ENCODE measurements around the gene PTPN2. TPM values are rescaled to one million over a fixed set of nuclear protein-coding genes. Genes with fewer than 3 reads are reported as not detected.

Gene PTPN2
- total RNA-seq, 1 donor = 29.4 TPM

- H3K4me3 ChIP-seq (ENCODE audit: low read depth, low read length) = no peak overlapping the region
- no peak for DNase-seq (ENCODE audit: low read depth)
- no peak for TF ChIP-seq CTCF (IDR thresholded peaks at IDR 0.05; ENCODE audit: insufficient read depth, low read length)
Observed at GRCh38 chr18:12802538-12802937, 81.5 kb downstream of the PTPN2 start.

GRCh38 chr18:12796448-12796847 lies 87.6 kb downstream of the PTPN2 start:
- H3K4me3 ChIP-seq (ENCODE audit: low read depth, low read length) = no peak overlapping the region

GRCh38 chr18:12791610-12792009 lies 92.4 kb downstream of the PTPN2 start:
- H3K4me3 ChIP-seq (ENCODE audit: low read depth, low read length) = no peak overlapping the region
- DNase-seq (ENCODE audit: low read depth) = no peak
- no peak for TF ChIP-seq CTCF (IDR thresholded peaks at IDR 0.05; ENCODE audit: insufficient read depth, low read length)

More at GRCh38 chr18:12796448-12796847, 87.6 kb downstream of the PTPN2 start:
- TF ChIP-seq CTCF (IDR thresholded peaks at IDR 0.05; ENCODE audit: insufficient read depth, low read length) = no peak
- no peak for DNase-seq (ENCODE audit: low read depth)

DNA sequence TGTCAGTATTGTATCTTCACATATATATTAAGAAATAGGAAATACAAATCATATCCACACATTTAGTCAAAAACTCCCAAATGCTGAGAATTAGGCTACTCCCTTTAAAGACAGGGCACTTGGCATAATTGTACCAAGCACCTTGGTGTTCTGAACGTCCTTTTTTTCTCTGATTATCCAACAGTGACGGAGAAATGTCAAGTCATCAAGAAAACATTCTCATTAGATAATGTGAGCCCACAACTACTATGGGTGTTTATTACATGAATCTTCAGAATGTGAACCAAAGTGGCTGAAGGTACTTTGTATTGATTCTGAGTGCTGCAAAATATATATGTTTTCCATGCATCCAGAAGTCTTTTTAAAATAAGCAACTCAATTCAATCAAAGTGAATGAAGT lies 97.4 kb downstream of the PTPN2 start:
- no peak overlapping the region for H3K4me3 ChIP-seq (ENCODE audit: low read depth, low read length)
- TF ChIP-seq CTCF (IDR thresholded peaks at IDR 0.05; ENCODE audit: insufficient read depth, low read length) = no peak
- no peak for DNase-seq (ENCODE audit: low read depth)

DNA sequence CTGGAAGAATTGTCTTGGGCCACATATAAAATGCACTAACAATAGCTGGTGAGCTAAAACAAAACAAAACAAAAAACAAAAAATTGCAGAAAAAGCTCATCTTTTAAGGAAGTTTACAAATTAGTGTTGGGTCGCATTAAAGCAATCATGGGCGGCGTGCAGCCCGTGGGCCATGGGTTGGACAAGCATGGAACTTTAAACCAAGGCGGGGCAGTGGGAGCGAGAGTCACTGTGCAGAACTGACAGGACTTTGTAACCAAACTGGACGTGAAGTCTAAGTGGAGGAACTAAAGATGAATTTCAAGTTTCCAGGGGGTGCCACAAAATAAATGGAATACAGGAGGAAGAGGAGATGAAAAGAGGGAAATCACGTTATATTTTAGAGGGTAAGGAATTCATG lies 100.5 kb downstream of the PTPN2 start:
- no peak for DNase-seq (ENCODE audit: low read depth)
- no peak overlapping the region for H3K4me3 ChIP-seq (ENCODE audit: low read depth, low read length)
- no peak for TF ChIP-seq CTCF (IDR thresholded peaks at IDR 0.05; ENCODE audit: insufficient read depth, low read length)

DNA sequence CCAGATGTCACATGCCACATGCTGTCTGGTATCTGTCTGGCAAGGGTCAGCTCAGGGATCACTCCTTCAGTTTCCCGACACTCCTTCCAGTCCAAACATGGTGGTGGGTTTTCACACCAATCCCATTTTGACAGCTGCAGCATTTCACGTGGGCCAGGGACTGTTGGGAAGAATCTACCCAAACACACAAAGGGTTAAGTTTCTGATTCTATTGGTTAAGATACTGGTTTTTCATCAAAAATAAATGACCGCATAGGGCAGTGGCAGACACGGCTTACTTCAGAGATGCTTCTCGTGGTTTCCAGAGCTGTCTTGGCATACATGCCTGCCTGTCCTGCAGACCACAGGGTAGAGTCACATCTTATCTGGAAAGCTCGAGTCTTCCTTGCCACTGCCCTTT lies 101.5 kb downstream of the PTPN2 start:
- DNase-seq (ENCODE audit: low read depth) = no peak
- no peak for TF ChIP-seq CTCF (IDR thresholded peaks at IDR 0.05; ENCODE audit: insufficient read depth, low read length)
- no peak overlapping the region for H3K4me3 ChIP-seq (ENCODE audit: low read depth, low read length)

DNA sequence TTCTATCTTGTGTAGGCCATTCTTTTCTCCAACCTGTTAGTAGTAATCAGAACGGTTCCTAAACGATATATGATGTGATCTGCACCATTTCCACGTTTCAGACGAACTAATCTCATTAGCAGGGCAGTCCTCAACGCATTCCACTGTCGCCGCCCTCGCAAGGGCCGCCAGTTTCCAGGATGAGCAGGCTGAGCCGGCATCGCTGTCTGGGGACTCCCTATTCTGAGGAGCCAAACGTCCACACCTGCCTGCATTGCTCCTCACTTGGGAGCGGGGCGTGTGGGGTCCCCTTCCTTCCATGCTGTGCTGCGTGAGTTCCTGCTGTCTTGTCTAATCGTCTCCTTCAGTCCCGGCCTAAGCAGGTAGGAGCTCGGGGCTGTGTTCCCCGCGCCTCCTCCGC lies 104.6 kb downstream of the PTPN2 start:
- no peak for DNase-seq (ENCODE audit: low read depth)
- TF ChIP-seq CTCF (IDR thresholded peaks at IDR 0.05; ENCODE audit: insufficient read depth, low read length) = no peak
- no peak overlapping the region for H3K4me3 ChIP-seq (ENCODE audit: low read depth, low read length)
